Stomach (tissue), 9 donors: ENCODE results near the gene PARD3. TPM values are rescaled to one million over a fixed set of nuclear protein-coding genes. Genes with fewer than 3 reads are reported as not detected.

Experiments
- DNase-seq, 2 donors: peaks; one replicate each; pipeline versions ENCODE4 v3.0.0 to v3.0.0-alpha.2; 2013 to 2019
- H3K27ac ChIP-seq, 5 donors: fragments of 200-600 bp in 4 of 5; sonication (generic) in 4 of 5; one replicate each; pipeline ENCODE4 v1.5.1; 2013 to 2019; ENCODE audit warnings: mild to moderate bottlenecking in 1 of 5, moderate library complexity in 1 of 5
- H3K27me3 ChIP-seq, 3 donors: fragments of 200-600 bp; sonication (generic); one replicate each; pipeline ENCODE4 v1.5.1; 2017 to 2019; ENCODE audit warnings: mixed run types in 1 of 3
- H3K36me3 ChIP-seq, 4 donors: fragments of 200-600 bp; sonication (generic); 1 replicate in 3 of 4; 2 replicates in 1 of 4; pipeline ENCODE4 v1.5.1; 2016 to 2019
- H3K4me1 ChIP-seq, 4 donors: fragments of 200-600 bp; sonication (generic); one replicate each; pipeline ENCODE4 v1.5.1; 2016 to 2019
- H3K4me3 ChIP-seq, 4 donors: fragments of 200-600 bp; sonication (generic) in 3 of 4; one replicate each; pipeline ENCODE4 v1.5.1; 2016 to 2019; ENCODE audit warnings: mild to moderate bottlenecking in 1 of 4
- H3K9me3 ChIP-seq, 4 donors: fragments of 200-600 bp; sonication (generic); one replicate each; pipeline ENCODE4 v1.5.1; 2016 to 2019
- CTCF ChIP-seq, 7 experiments: fragments of 450-650 bp in 4 of 7; fragments of 200-600 bp in 3 of 7; sonication (generic) in 3 of 7; IDR thresholded peaks; one replicate each; pipeline ENCODE4 v1.5.1; 2016 to 2019; ENCODE audit warnings: antibody characterized with exemption in 7 of 7, control low read depth in 2 of 7, mild to moderate bottlenecking in 1 of 7
- EP300 ChIP-seq: sonication (generic); formaldehyde crosslinking; IDR thresholded peaks from one replicate; pipeline ENCODE4 v1.6.1; 2017; ENCODE audit warnings: antibody characterized with exemption
- POLR2A ChIP-seq, 4 donors: fragments of 450-650 bp; IDR thresholded peaks; one replicate each; pipeline ENCODE4 v1.6.1; 2016; ENCODE audit warnings: antibody characterized with exemption in 4 of 4, control low read depth in 2 of 4, mild to moderate bottlenecking in 1 of 4, moderate library complexity in 1 of 4
- POLR2AphosphoS5 ChIP-seq, 3 donors: sonication (generic); formaldehyde crosslinking; IDR thresholded peaks; one replicate each; pipeline ENCODE4 v1.6.1; 2016; ENCODE audit warnings: antibody characterized with exemption in 3 of 3
- WGBS, 5 donors: extraction: QIAGEN DNeasy Blood & Tissue Kit in 3 of 5; methylation state at CpG; one replicate each; pipeline versions ENCODE4 v1.1.5 to v1.1.7; 2013 to 2018; 5-methylcytosine and 5-hydroxymethylcytosine counted together
- intact Hi-C: fragments of 100-400 bp; cut with DNase I; formaldehyde crosslinking; loops from one replicate; pipeline ENCODE4 v1.15.1; 2023; ENCODE audit warnings: low total_unique reads
- polyA plus RNA-seq, 3 donors: library from polyadenylated mRNA; stranded (reverse); fragments of 200-250 nt; gene quantifications; one replicate each; pipeline ENCODE4 v1.2.3, GENCODE V29; 2013
- total RNA-seq, 5 donors: library from RNA; depleted of rRNA; stranded (reverse); fragments of >200 nt; gene quantifications; one replicate each; pipeline versions ENCODE4 v1.1.0 to v1.2.3, GENCODE V29; 2014 to 2016
- donor health status: healthy with polysubstance abuse.
- donor health status: Bipolar disorder and iron deficiency.
- donor health status: healthy.

Gene PARD3
- total and polyA plus RNA-seq, 8 donors, result 13.7 to 118 (median 31.8) TPM

GRCh38 chr10:34808801-34809745 lies 6.0 kb downstream of the PARD3 start:
- H3K9me3 ChIP-seq, result no peaks in the 10 kb centered on the region
- H3K4me1 ChIP-seq, result peaks cover 15 to 51% (median 32%) of the 10 kb centered on the region in 4 donors
- intact Hi-C loops, result no loop called here
- H3K27ac ChIP-seq, result peak overlapping the region in 3 of 5 donors; percentile 39 to 50 (median 43)
- H3K36me3 ChIP-seq, result no peaks in the 10 kb centered on the region
- TF ChIP-seq POLR2A (IDR thresholded peaks at IDR 0.05), result no peak
- TF ChIP-seq POLR2AphosphoS5 (IDR thresholded peaks at IDR 0.05), result no peak
- no peak for TF ChIP-seq CTCF (IDR thresholded peaks at IDR 0.05)
- no peak for TF ChIP-seq EP300
- H3K27me3 ChIP-seq, result peaks cover 0 to 12% (median 0%) of the 10 kb centered on the region in 3 donors
- peak overlapping the region; percentile 11 to 25 (median 18) for H3K4me3 ChIP-seq
- DNase-seq, result peak in 1 of 2 donors; percentile 65
- 44 to 55% (median 49%) methylated on average over 19 of the region's 19 CpGs for WGBS, 5 donors

GRCh38 chr10:34808336-34808735 lies 6.8 kb downstream of the PARD3 start:
- H3K27me3 ChIP-seq, result peaks cover 0 to 5% (median 0%) of the 10 kb centered on the region in 3 donors
- no peaks in the 10 kb centered on the region for H3K9me3 ChIP-seq
- WGBS, 5 donors, result 72 to 77% (median 75%) methylated on average over 4 of the region's 4 CpGs
- intact Hi-C loops, result no loop called here
- no peak overlapping the region for H3K27ac ChIP-seq
- no peak overlapping the region for H3K4me3 ChIP-seq
- H3K4me1 ChIP-seq, result peaks cover 9 to 47% (median 29%) of the 10 kb centered on the region in 4 donors
- TF ChIP-seq EP300 (no peak), POLR2AphosphoS5 (IDR thresholded peaks at IDR 0.05) (no peak), CTCF (IDR thresholded peaks at IDR 0.05) (no peak), POLR2A (IDR thresholded peaks at IDR 0.05) (no peak)
- no peak for DNase-seq
- no peaks in the 10 kb centered on the region for H3K36me3 ChIP-seq

GRCh38 chr10:34804306-34804705 lies 10.8 kb downstream of the PARD3 start:
- TF ChIP-seq CTCF (IDR thresholded peaks at IDR 0.05) (no peak), POLR2A (IDR thresholded peaks at IDR 0.05) (no peak), EP300 (no peak), POLR2AphosphoS5 (IDR thresholded peaks at IDR 0.05) (no peak)
- intact Hi-C loops, result no loop called here
- no peak for DNase-seq
- no peaks in the 10 kb centered on the region for H3K9me3 ChIP-seq
- H3K4me3 ChIP-seq, result no peak overlapping the region
- no peaks in the 10 kb centered on the region for H3K36me3 ChIP-seq
- H3K4me1 ChIP-seq, result peaks cover 6 to 32% (median 20%) of the 10 kb centered on the region in 4 donors
- H3K27me3 ChIP-seq, result no peaks in the 10 kb centered on the region
- H3K27ac ChIP-seq, result no peak overlapping the region
- WGBS, 5 donors, result 58 to 83% (median 78%) methylated on average over 1 of the region's 1 CpG

- no peaks in the 10 kb centered on the region for H3K27me3 ChIP-seq
- no peak overlapping the region for H3K4me3 ChIP-seq
- DNase-seq, result no peak
- WGBS, 5 donors, result 67 to 90% (median 85%) methylated on average over 5 of the region's 5 CpGs
- intact Hi-C loops, result no loop called here
- no peaks in the 10 kb centered on the region for H3K9me3 ChIP-seq
- TF ChIP-seq POLR2AphosphoS5 (IDR thresholded peaks at IDR 0.05), result no peak
- no peak for TF ChIP-seq POLR2A (IDR thresholded peaks at IDR 0.05)
- no peak for TF ChIP-seq CTCF (IDR thresholded peaks at IDR 0.05)
- TF ChIP-seq EP300, result no peak
- peaks cover 0 to 20% (median 12%) of the 10 kb centered on the region in 4 donors for H3K4me1 ChIP-seq
- H3K36me3 ChIP-seq, result no peaks in the 10 kb centered on the region
- no peak overlapping the region for H3K27ac ChIP-seq
Measured at GRCh38 chr10:34802692-34803091, 12.4 kb downstream of the PARD3 start.
